Panc1 (cell line): Measurements from ENCODE around the gene CRELD2.

ENCODE experiments used
- POLR2AphosphoS5 ChIP-seq: IDR thresholded peaks from 2 replicates; pipeline ENCODE4 v1.6.1; 2012; ENCODE audit warnings: mild to moderate bottlenecking, low read depth, low read length, moderate library complexity
- SIN3A ChIP-seq: IDR thresholded peaks from 2 replicates; pipeline ENCODE4 v1.6.1; 2012; ENCODE audit warnings: low read depth, mild to moderate bottlenecking, low read length, moderate library complexity, borderline replicate concordance; ENCODE audit not compliant: insufficient read depth
- TCF7L2 ChIP-seq: IDR thresholded peaks from 2 replicates; pipeline ENCODE4 v1.6.1; 2011; ENCODE audit warnings: mild to moderate bottlenecking, low read depth, low read length, inconsistent platforms
- TF ChIP-seq, protein P1 (sequence below): fragments of 450-650 bp; IDR thresholded peaks from 2 replicates; pipeline ENCODE4 v1.5.1; 2017; ENCODE audit warnings: mild to moderate bottlenecking
- TF ChIP-seq, protein P2 (sequence below), 2 experiments: IDR thresholded peaks; 2 replicates each; pipeline ENCODE4 v1.6.1; 2011 to 2012; ENCODE audit warnings: low read depth in 2 of 2, control low read depth in 1 of 2, low read length in 1 of 2, mild to moderate bottlenecking in 1 of 2, moderate library complexity in 1 of 2; ENCODE audit not compliant: insufficient read depth in 1 of 2

DNA sequence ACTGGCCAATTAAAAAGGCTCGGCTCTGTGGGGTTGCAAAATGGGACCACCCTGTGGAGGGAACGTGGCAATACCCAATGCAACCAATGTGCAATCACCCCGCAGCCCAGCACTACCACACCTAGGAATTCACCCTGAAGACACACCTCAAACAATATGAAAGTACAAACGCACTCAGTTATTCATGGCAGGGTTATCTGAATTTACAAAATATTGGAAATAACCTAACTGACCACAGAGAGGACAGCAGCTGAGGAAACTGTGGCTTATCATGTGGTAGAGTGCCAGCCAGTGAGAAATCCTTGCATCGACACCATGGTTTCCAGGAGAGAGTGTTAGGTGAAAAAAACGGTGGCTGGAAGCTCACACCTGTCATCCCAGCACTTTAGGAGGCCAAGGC, 18.9 kb upstream of the CRELD2 start:
- TF ChIP-seq, protein P1, sequence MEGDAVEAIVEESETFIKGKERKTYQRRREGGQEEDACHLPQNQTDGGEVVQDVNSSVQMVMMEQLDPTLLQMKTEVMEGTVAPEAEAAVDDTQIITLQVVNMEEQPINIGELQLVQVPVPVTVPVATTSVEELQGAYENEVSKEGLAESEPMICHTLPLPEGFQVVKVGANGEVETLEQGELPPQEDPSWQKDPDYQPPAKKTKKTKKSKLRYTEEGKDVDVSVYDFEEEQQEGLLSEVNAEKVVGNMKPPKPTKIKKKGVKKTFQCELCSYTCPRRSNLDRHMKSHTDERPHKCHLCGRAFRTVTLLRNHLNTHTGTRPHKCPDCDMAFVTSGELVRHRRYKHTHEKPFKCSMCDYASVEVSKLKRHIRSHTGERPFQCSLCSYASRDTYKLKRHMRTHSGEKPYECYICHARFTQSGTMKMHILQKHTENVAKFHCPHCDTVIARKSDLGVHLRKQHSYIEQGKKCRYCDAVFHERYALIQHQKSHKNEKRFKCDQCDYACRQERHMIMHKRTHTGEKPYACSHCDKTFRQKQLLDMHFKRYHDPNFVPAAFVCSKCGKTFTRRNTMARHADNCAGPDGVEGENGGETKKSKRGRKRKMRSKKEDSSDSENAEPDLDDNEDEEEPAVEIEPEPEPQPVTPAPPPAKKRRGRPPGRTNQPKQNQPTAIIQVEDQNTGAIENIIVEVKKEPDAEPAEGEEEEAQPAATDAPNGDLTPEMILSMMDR, result no peak
- TF ChIP-seq, protein P2, sequence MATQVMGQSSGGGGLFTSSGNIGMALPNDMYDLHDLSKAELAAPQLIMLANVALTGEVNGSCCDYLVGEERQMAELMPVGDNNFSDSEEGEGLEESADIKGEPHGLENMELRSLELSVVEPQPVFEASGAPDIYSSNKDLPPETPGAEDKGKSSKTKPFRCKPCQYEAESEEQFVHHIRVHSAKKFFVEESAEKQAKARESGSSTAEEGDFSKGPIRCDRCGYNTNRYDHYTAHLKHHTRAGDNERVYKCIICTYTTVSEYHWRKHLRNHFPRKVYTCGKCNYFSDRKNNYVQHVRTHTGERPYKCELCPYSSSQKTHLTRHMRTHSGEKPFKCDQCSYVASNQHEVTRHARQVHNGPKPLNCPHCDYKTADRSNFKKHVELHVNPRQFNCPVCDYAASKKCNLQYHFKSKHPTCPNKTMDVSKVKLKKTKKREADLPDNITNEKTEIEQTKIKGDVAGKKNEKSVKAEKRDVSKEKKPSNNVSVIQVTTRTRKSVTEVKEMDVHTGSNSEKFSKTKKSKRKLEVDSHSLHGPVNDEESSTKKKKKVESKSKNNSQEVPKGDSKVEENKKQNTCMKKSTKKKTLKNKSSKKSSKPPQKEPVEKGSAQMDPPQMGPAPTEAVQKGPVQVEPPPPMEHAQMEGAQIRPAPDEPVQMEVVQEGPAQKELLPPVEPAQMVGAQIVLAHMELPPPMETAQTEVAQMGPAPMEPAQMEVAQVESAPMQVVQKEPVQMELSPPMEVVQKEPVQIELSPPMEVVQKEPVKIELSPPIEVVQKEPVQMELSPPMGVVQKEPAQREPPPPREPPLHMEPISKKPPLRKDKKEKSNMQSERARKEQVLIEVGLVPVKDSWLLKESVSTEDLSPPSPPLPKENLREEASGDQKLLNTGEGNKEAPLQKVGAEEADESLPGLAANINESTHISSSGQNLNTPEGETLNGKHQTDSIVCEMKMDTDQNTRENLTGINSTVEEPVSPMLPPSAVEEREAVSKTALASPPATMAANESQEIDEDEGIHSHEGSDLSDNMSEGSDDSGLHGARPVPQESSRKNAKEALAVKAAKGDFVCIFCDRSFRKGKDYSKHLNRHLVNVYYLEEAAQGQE (IDR thresholded peaks at IDR 0.05; ENCODE audit: insufficient read depth in 1 of 2, low read depth in 2 of 2, low read length in 1 of 2), result no peak
- TF ChIP-seq POLR2AphosphoS5 (no peak), SIN3A (no peak), TCF7L2 (no peak)
